ENCODE data around the gene SPDYC.
A peak's percentile ranks its signal among the peaks of the same experiment; 100 is the strongest.
"Not testable (repeated sequence)": the region's sequence is repeated elsewhere in the genome, so short reads cannot be mapped to it uniquely, and the experiment has no call there.

SPDYC gene

DNA sequence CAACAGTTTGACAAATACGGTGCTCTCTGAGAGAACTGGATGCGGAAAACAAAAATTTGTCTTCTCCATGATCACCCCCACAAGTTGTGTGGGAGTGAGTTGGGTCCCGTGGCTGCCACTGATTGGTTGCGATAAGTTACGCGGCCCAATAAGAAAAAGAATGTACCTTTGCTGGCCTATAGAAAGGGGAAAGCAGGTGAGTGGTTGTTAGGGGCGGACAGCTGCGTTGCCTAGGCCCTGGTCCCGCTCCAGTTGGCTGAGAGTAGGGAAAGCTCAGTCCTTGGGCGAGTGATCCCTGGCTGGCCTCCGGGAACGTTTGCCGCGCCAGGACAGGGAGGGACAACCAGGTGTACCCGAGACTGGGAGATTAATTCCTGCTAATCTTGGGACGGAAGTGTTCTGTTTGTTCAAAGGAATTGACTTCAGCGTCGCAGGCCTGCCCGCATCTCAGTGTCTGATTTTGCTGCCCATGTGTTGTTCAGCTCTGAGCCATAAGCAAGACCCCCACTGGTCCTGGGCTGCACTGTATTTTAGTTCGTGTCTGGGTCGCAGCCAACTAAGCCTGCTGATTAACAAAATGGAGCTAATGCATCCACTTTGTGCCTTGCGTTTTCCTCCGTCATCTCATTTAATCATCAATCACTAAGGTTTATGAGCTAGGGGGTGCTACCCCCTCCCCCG is 34.9 kb upstream of the SPDYC start:
- peak; percentile 95 for DNase-seq

- DNase-seq = no peak
These were observed 34.3 kb upstream of the SPDYC start for GRCh38 chr11:65135633-65136145.

DNA sequence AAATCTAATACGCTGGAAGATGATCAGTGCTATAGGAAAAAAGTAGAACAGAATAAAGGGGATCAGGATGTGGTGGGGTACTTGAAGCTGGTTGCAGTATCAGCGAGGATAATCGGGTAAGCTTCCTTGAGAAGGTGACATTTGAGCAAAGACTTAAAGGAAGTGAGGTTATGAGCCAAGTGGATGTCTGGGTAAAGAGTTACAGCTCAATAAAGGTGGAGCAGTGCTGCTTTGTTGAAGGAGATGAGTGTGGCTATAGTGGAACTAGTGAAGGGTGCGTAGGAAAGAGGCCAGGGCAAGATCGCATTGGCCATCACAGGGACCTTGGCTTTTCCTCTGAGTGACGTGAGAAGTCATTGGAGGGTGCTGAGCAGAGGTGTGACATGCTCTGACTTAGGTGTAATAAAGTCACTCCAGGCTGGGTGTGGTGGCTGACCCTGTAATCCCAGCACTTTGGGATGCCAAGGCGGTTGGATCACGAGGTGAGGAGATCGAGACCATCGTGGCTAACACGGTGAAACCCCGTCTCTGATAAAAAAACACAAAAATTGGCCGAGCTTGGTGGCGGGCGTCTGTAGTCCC is 33.4 kb upstream of the SPDYC start:
- no peak for DNase-seq

- DNase-seq = no peak
These were observed 28.0 kb upstream of the SPDYC start for GRCh38 chr11:65141896-65142494.

- DNase-seq = no peak
These were observed 22.5 kb upstream of the SPDYC start for GRCh38 chr11:65147352-65148075.

DNA sequence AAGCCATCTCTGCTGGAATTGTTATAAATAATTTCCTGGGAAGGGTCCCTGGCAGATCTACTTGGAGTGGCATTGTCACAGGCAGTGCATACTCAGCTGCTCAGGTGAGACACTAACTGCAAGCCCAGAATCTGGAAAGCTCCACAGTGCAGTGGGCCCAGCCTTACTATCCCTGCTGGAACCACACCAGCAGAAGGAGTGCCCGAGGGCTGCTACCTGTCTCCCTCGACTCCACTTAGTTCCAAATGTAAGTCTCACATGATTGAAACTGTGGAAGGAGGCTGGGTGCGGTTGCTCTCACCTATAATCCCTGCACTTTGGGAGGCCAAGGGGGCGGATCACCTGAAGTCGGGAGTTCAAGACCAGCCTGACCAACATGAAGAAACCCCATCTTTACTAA is 21.4 kb upstream of the SPDYC start:
- DNase-seq = no peak

DNA sequence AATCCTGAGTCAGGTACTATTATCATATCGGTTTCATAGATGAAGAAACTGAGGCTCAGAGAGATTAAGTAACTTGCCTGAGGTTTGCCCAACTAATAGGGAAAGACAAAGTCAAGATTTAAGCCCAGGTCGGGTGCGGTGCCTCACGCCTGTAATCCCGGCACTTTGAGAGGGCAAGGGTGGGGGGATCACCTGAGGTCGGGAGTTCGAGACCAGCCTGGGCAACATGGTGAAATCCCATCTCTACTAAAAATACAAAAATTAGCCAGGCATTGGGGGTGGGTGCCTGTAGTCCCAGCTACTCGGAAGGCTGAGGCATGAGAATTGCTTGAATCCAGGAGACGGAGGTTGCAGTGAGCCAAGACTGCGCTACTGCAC is 19.9 kb upstream of the SPDYC start:
- not testable (repeated sequence) for DNase-seq

- peak; percentile 24 for DNase-seq
These were observed 19.3 kb upstream of the SPDYC start for GRCh38 chr11:65150509-65151299.

GRCh38 chr11:65151331-65151899 is 18.6 kb upstream of the SPDYC start:
- no peak for DNase-seq

DNA sequence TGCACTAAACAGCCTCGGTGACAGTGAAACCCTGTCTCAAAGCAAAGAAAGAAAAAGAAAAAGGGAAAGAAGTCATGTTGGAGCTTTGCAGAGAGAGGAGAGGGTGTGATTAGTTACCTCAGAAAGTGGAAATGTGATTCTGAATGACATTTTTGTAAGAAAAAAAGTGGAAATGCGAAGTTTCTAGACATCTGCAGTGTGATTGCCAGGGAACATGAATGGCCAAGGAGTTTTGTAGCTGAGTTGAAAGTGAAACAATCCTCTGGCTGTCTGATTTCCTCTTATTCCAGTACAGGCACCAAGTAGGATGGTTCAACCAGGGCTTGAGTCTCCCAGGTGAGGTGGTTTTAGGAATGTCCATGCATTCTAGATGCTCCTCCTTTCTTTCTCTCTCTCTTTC is 17.9 kb upstream of the SPDYC start:
- no peak for DNase-seq

DNA sequence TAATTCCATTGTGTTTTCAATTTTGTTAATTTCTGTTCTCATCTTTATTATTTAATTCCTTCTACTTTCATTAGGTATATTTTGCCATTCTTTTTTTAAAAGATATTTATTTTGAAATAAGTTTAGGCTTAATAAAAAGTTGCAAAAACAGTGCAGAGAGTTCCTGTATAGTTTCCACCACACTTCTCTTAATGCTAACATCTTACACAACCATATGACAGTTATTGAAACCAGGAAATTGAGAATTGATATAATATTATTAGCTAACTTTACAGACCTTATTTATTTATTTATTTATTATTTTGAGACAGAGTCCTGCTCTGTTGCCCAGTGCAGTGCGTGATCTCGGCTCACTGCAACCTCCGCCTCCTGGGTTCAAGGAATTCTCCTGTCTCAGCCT is 13.8 kb upstream of the SPDYC start:
- DNase-seq = no peak

- no peak for DNase-seq
These were observed 13.1 kb upstream of the SPDYC start for GRCh38 chr11:65156926-65157325.

- no peak for DNase-seq
These were observed 12.7 kb upstream of the SPDYC start for GRCh38 chr11:65157336-65157735.

- DNase-seq = no peak
These were observed 11.0 kb upstream of the SPDYC start for GRCh38 chr11:65159012-65159411.

- DNase-seq = no peak
These were observed 9.4 kb upstream of the SPDYC start for GRCh38 chr11:65160643-65161042.

DNA sequence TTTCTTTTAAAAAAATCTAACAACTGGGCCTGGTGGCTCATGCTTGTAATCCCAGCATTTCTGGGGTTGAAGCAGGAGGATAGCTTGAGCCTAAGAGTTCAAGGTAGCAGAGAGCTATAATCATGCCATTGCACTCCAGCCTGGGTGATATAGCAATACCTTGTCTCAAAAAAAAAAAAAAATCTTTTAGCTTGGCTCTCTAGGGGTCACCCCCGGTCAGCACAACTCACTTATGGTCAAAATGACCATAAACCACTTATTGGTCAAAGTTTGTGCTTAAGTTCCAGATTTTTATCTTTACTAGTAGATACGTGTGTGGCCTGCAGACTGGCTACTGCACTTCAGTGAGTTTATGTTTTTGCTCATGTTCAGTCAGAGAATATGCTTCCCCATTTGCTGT is 6.3 kb upstream of the SPDYC start:
- DNase-seq = no peak

GRCh38 chr11:65165410-65166317 is 4.4 kb upstream of the SPDYC start:
- DNase-seq = no peak

- DNase-seq = no peak
These were observed 3.1 kb upstream of the SPDYC start for GRCh38 chr11:65166893-65167292.

GRCh38 chr11:65167656-65168055 is 2.4 kb upstream of the SPDYC start:
- DNase-seq = no peak

GRCh38 chr11:65169164-65169641 is 830 bp upstream of the SPDYC start:
- no peak for DNase-seq

- DNase-seq = no peak
These were observed 2.6 kb downstream of the SPDYC start for GRCh38 chr11:65172600-65172999.

Measured in NCI-H1694 treated with DMSO at 0.1 percent for 48 hours (cell line).